ENCODE measurements around the gene DPY19L3. TPM values are rescaled to one million over a fixed set of nuclear protein-coding genes. Genes with fewer than 3 reads are reported as not detected.

DPY19L3 gene
- total and polyA plus RNA-seq, 3 donors from 2014 or later, result 23.8 to 79.9 (median 68.9) TPM

DNA sequence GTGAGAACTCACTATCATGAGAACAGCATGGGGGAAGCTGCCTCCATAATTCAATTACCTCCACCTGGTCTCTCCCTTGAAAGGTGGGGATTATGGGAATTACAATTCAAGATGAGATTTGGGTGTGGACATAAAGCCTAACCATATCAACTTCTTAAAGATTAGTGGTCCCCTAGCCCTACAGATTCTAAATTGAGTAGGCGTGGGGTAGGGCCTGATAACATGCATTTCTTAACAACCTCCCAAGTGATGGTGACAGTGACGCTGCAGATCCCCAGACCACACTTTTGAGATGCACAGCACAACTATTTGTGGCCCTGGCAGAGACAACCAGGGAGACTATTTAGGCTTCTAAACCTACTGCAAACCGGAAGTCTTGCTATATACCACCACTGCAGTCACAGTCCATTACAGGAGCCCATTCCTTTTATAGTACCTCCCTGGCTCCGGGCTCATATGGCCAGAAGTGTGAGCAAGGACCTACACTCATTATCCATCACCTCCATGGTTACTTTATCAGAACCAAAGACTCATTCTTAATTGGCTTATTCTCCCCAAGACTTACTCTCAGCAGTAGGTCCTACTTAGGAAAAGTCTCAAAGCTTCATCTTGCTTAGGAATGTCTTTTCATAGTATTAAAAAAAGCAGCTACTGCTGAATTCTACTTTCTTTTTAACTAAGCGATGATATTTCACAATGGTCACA lies 2.1 kb upstream of the DPY19L3 start:
- Histone ChIP-seq H3K36me3 (ENCODE audit: low read depth, missing control alignments) (no peaks in the 10 kb centered on the region), H3K27me3 (no peaks in the 10 kb centered on the region), H3K4me1 (peaks cover 11% of the 10 kb centered on the region), H3K4me3 (no peak overlapping the region), H3K9me3 (no peaks in the 10 kb centered on the region), H3K27ac (no peak overlapping the region)
- TF ChIP-seq, protein P1, sequence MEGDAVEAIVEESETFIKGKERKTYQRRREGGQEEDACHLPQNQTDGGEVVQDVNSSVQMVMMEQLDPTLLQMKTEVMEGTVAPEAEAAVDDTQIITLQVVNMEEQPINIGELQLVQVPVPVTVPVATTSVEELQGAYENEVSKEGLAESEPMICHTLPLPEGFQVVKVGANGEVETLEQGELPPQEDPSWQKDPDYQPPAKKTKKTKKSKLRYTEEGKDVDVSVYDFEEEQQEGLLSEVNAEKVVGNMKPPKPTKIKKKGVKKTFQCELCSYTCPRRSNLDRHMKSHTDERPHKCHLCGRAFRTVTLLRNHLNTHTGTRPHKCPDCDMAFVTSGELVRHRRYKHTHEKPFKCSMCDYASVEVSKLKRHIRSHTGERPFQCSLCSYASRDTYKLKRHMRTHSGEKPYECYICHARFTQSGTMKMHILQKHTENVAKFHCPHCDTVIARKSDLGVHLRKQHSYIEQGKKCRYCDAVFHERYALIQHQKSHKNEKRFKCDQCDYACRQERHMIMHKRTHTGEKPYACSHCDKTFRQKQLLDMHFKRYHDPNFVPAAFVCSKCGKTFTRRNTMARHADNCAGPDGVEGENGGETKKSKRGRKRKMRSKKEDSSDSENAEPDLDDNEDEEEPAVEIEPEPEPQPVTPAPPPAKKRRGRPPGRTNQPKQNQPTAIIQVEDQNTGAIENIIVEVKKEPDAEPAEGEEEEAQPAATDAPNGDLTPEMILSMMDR (IDR thresholded peaks at IDR 0.05), result no peak
- TF ChIP-seq POLR2A (IDR thresholded peaks at IDR 0.05), result no peak
- intact Hi-C loops (cut with DNase I; ENCODE audit: low total_unique reads), result no loop called here
- DNase-seq, result no peak
- 67 to 75% methylated on average over 5 of the region's 5 CpGs for WGBS, 2 donors

DNA sequence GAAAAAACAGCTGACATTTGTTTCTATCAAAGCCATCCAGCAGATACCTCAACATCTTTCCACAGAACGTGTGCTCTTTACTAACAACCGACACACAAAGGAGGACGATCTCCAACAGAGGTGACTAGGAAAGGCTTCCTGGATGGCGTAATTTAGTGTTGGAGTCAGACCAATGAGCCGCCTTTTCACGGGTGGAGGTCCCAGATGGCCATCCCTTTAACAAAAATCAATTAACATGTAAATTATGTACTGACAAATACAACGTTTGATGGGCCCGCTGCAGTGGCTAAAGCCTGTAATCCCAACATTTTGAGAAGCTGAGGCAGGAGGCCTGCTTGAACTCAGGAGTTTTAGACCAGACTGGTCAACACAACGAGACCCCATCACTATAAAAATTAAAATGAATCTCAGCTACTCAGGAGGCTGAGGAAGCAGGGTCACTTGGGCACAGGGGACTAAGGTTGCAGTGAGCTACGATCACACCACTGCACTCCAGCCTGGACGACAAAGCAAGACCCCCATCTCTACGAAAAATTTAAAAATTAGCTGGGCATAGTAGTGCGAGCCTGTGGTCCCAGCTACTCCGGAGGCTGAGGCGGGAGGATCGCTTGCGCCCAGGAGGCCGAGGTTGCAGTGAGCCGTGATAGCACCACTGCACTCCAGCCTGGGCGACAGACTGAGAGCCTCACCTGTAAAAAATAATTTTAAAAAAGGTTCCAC lies 1.2 kb upstream of the DPY19L3 start:
- Histone ChIP-seq H3K4me3 (peak overlapping the region; percentile 96 to 99), H3K4me1 (peaks cover 11% of the 10 kb centered on the region), H3K27me3 (no peaks in the 10 kb centered on the region), H3K27ac (peak overlapping the region; percentile 97 to 99), H3K36me3 (ENCODE audit: low read depth, missing control alignments) (no peaks in the 10 kb centered on the region), H3K9me3 (no peaks in the 10 kb centered on the region)
- intact Hi-C loops (cut with DNase I; ENCODE audit: low total_unique reads), result no loop called here
- TF ChIP-seq POLR2A (IDR thresholded peaks at IDR 0.05), result no peak
- no peak for DNase-seq
- 43 to 52% methylated on average over 20 of the region's 20 CpGs for WGBS, 2 donors

DNA sequence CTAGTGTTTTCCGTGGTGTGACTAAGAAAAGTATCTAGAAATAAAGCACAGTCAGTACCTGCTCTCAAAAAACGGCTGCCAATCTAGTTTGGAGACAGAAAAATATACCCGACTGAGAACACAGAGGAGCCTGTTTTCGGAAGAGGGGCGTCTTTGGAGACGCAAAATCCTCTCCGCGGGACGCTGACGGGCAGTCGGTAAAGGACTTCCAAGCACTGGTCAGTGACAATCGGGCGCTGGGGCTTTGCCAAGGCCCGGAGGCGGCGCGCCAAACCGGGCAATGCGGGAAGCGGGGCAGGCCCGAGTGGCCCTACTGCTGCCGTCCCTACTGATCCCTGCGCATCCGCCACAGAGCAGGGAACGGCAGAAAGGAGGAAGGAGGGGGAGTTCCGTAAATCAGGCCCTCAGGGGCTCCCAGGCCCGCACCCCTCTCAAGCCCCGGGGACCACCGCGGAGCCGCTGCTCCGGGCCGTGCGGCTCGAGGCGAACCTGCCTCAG lies 588 bp upstream of the DPY19L3 start:
- peak; percentile 62 for DNase-seq
- H3K4me1 ChIP-seq, result peaks cover 11% of the 10 kb centered on the region
- peak overlapping the region; percentile 97 to 99 for H3K27ac ChIP-seq
- no peak for TF ChIP-seq POLR2A (IDR thresholded peaks at IDR 0.05)
- TF ChIP-seq, protein P1 (IDR thresholded peaks at IDR 0.05), result no peak
- H3K4me3 ChIP-seq, result peak overlapping the region; percentile 96 to 99
- no peaks in the 10 kb centered on the region for H3K27me3 ChIP-seq
- intact Hi-C loops (cut with DNase I; ENCODE audit: low total_unique reads), result no loop called here
- no peaks in the 10 kb centered on the region for H3K36me3 ChIP-seq (ENCODE audit: low read depth, missing control alignments)
- H3K9me3 ChIP-seq, result no peaks in the 10 kb centered on the region
- 0 to 1% methylated on average over 23 to 36 of the region's 36 CpGs for WGBS, 2 donors

DNA sequence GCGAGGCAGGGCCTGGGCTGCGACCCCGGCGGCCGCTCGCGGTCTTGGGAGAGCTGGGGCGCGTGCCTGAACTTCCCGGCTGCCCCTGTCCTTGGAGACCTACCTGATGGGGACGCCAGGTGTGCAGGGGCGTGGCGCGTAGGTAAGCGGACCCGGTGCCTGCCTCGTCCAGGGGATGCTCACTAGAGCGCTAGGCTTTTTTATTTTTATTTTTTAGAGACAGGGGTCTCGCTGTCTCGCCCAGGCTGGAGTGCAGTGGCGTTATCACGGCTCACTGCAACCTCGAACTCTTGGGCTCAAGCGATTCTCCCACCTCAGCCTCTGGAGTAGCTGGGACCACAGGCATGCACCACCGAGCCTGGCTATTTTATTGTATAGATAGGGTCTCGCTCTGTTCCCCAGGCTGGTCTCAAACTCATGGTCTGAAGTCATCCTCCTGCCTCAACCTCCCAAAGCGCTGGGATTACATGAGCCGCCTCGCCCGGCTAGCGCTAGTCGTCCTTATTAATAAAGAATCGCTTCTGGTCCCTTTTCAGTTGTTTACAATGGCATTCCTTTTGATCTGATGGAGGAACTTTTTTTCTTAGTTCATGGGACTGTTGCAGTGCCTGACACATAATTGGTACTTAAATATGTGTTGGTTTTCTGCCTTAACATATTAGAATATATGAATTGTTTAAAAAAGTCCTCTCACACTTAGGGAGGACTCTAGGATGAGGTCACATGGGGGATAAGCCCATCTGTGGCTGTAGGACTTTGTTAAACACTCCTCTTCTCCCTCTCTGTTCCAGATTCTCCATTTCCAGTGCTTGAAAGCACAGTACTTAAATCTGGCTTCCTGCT lies 812 bp downstream of the DPY19L3 start:
- peak overlapping the region; percentile 96 to 99 for H3K4me3 ChIP-seq
- H3K27ac ChIP-seq, result peak overlapping the region; percentile 27 to 99
- no peaks in the 10 kb centered on the region for H3K27me3 ChIP-seq
- no peaks in the 10 kb centered on the region for H3K36me3 ChIP-seq (ENCODE audit: low read depth, missing control alignments)
- TF ChIP-seq, protein P1 (IDR thresholded peaks at IDR 0.05), result no peak
- TF ChIP-seq POLR2A (IDR thresholded peaks at IDR 0.05), result no peak
- no peaks in the 10 kb centered on the region for H3K9me3 ChIP-seq
- WGBS, 2 donors, result 9 to 10% methylated on average over 15 to 27 of the region's 33 CpGs
- peaks cover 11% of the 10 kb centered on the region for H3K4me1 ChIP-seq
- intact Hi-C loops (cut with DNase I; ENCODE audit: low total_unique reads), result no loop called here
- DNase-seq, result no peak

All from testis (tissue), 3 donors.